SHP77 treated with DMSO at 0.1 percent for 48 hours (cell line): ENCODE results near the gene SPECC1.
"Not testable (repeated sequence)": the region's sequence is repeated elsewhere in the genome, so short reads cannot be mapped to it uniquely, and the experiment has no call there.

ENCODE experiments used
- DNase-seq: peaks from one replicate; lab custom pipeline; 2025; lab: John Stamatoyannopoulos, UW

SPECC1 gene

GRCh38 chr17:20173091-20173490, 163.9 kb downstream of the SPECC1 start:
- DNase-seq: no peak

GRCh38 chr17:20174588-20175265, 165.6 kb downstream of the SPECC1 start:
- no peak for DNase-seq

- DNase-seq: no peak
Measured at GRCh38 chr17:20179041-20179440, 169.9 kb downstream of the SPECC1 start.

- DNase-seq: no peak
Measured at GRCh38 chr17:20180661-20181060, 171.5 kb downstream of the SPECC1 start.

- no peak for DNase-seq
Measured at GRCh38 chr17:20184181-20184580, 175.0 kb downstream of the SPECC1 start.

- DNase-seq: no peak
Measured at GRCh38 chr17:20184977-20185619, 175.9 kb downstream of the SPECC1 start.

GRCh38 chr17:20187049-20187448, 177.9 kb downstream of the SPECC1 start:
- no peak for DNase-seq

GRCh38 chr17:20189302-20189701, 180.1 kb downstream of the SPECC1 start:
- no peak for DNase-seq

GRCh38 chr17:20189979-20190378, 180.8 kb downstream of the SPECC1 start:
- no peak for DNase-seq

GRCh38 chr17:20190605-20191004, 181.4 kb downstream of the SPECC1 start:
- no peak for DNase-seq

- DNase-seq: no peak
Measured at GRCh38 chr17:20191056-20191455, 181.9 kb downstream of the SPECC1 start.

GRCh38 chr17:20196286-20196685, 187.1 kb downstream of the SPECC1 start:
- DNase-seq: not testable (repeated sequence)

GRCh38 chr17:20197272-20197926, 188.2 kb downstream of the SPECC1 start:
- no peak for DNase-seq

- no peak for DNase-seq
Measured at GRCh38 chr17:20200016-20200795, 191.0 kb downstream of the SPECC1 start.

- DNase-seq: no peak
Measured at GRCh38 chr17:20200865-20201458, 191.8 kb downstream of the SPECC1 start.

- DNase-seq: no peak
Measured at GRCh38 chr17:20202141-20202621, 193.0 kb downstream of the SPECC1 start.

- no peak for DNase-seq
Measured at GRCh38 chr17:20203018-20203417, 193.9 kb downstream of the SPECC1 start.

GRCh38 chr17:20203761-20204263, 194.7 kb downstream of the SPECC1 start:
- DNase-seq: no peak

GRCh38 chr17:20205609-20206008, 196.4 kb downstream of the SPECC1 start:
- no peak for DNase-seq

- DNase-seq: no peak
Measured at GRCh38 chr17:20206068-20206467, 196.9 kb downstream of the SPECC1 start.

- DNase-seq: no peak
Measured at GRCh38 chr17:20206591-20206990, 197.4 kb downstream of the SPECC1 start.
